HEK293 (cell line): ENCODE data around the gene CBLL2.

Experiments
- CTCF ChIA-PET: fragments of 350-600 bp; formaldehyde crosslinking; extraction: SDS; loops from one replicate; lab custom pipeline; 2021; ENCODE audit warnings: antibody characterized with exemption; lab: Yijun Ruan, JAX
- POLR2A ChIA-PET: fragments of 300-600 bp; formaldehyde crosslinking; extraction: SDS; loops from one replicate; lab custom pipeline; 2020; ENCODE audit warnings: antibody characterized with exemption, inconsistent platforms; lab: Yijun Ruan, JAX
- H3K27ac ChIP-seq: fragments of 200-500 bp; sonication (Bioruptor generic); 2 replicates; pipeline ENCODE4 v1.5.1; 2014; ENCODE audit warnings: low read depth, low read length, control low read depth, inconsistent platforms; ENCODE audit errors: extremely low read depth
- H3K36me3 ChIP-seq, 2 experiments: fragments of 200-500 bp in 1 of 2; sonication (Bioruptor generic) in 1 of 2; 1 replicate in 1 of 2; 2 replicates in 1 of 2; pipeline ENCODE4 v1.5.1; 2014 to 2017; ENCODE audit warnings: inconsistent platforms in 2 of 2, low read length in 2 of 2; ENCODE audit not compliant: control insufficient read depth in 2 of 2, insufficient read depth in 1 of 2
- H3K4me1 ChIP-seq: fragments of 200-500 bp; sonication (Bioruptor generic); 2 replicates; pipeline ENCODE4 v1.5.1; 2014; ENCODE audit warnings: mild to moderate bottlenecking, low read length, inconsistent platforms; ENCODE audit not compliant: control insufficient read depth, insufficient read depth
- H3K4me3 ChIP-seq: 2 replicates; pipeline ENCODE4 v1.5.1; 2011; ENCODE audit warnings: low read depth, mild to moderate bottlenecking, control low read depth, low read length, moderate library complexity
- H3K9me3 ChIP-seq: fragments of 200-500 bp; sonication (Bioruptor generic); 2 replicates; pipeline ENCODE4 v1.5.1; 2014; ENCODE audit warnings: low read depth, low read length, inconsistent platforms; ENCODE audit not compliant: control insufficient read depth, insufficient read depth
- KLF7 ChIP-seq: fragments of 450-650 bp; formaldehyde crosslinking; IDR thresholded peaks from 2 replicates; pipeline ENCODE4 v1.5.1; 2016; ENCODE audit warnings: missing biosample characterization, missing genetic modification characterization, borderline replicate concordance
- PRDM6 ChIP-seq: fragments of 450-650 bp; formaldehyde crosslinking; IDR thresholded peaks from 2 replicates; pipeline ENCODE4 v1.5.1; 2017; ENCODE audit warnings: missing biosample characterization, missing genetic modification characterization
- SP2 ChIP-seq: fragments of 450-650 bp; formaldehyde crosslinking; IDR thresholded peaks from 2 replicates; pipeline ENCODE4 v1.5.1; 2016; ENCODE audit warnings: missing biosample characterization, missing genetic modification characterization
- ZNF121 ChIP-seq: fragments of 450-650 bp; formaldehyde crosslinking; IDR thresholded peaks from 2 replicates; pipeline ENCODE4 v1.5.1; 2016; ENCODE audit warnings: missing biosample characterization, missing genetic modification characterization
- ZNF155 ChIP-seq: fragments of 450-650 bp; formaldehyde crosslinking; IDR thresholded peaks from 2 replicates; pipeline ENCODE4 v1.5.1; 2016; ENCODE audit warnings: missing biosample characterization, missing genetic modification characterization
- ZNF248 ChIP-seq: fragments of 450-650 bp; formaldehyde crosslinking; IDR thresholded peaks from 2 replicates; pipeline ENCODE4 v1.5.1; 2017; ENCODE audit warnings: missing biosample characterization, missing genetic modification characterization
- ZNF274 ChIP-seq, 2 experiments: fragments of 200-500 bp in 1 of 2; fragments of 450-650 bp in 1 of 2; sonication (Bioruptor generic) in 1 of 2; formaldehyde crosslinking in 1 of 2; IDR thresholded peaks; 2 replicates each; pipeline versions ENCODE4 v1.5.1 to v1.6.1; 2014 to 2016; ENCODE audit warnings: borderline replicate concordance in 1 of 2, inconsistent platforms in 1 of 2, low read length in 1 of 2, missing biosample characterization in 1 of 2, missing genetic modification characterization in 1 of 2
- ZNF324 ChIP-seq: fragments of 450-650 bp; formaldehyde crosslinking; IDR thresholded peaks from 2 replicates; pipeline ENCODE4 v1.5.1; 2016; ENCODE audit warnings: missing biosample characterization, missing genetic modification characterization
- ZNF449 ChIP-seq: fragments of 450-650 bp; formaldehyde crosslinking; IDR thresholded peaks from 2 replicates; pipeline ENCODE4 v1.5.1; 2017; ENCODE audit warnings: missing biosample characterization, mild to moderate bottlenecking, missing genetic modification characterization, moderate library complexity
- ZNF530 ChIP-seq: fragments of 450-650 bp; formaldehyde crosslinking; IDR thresholded peaks from 2 replicates; pipeline ENCODE4 v1.5.1; 2016; ENCODE audit warnings: low read depth, missing biosample characterization, missing genetic modification characterization
- ZNF621 ChIP-seq: fragments of 450-650 bp; formaldehyde crosslinking; IDR thresholded peaks from 2 replicates; pipeline ENCODE4 v1.5.1; 2017; ENCODE audit warnings: missing biosample characterization, missing genetic modification characterization
- ZNF626 ChIP-seq: fragments of 450-650 bp; sonication (Bioruptor Pico); formaldehyde crosslinking; IDR thresholded peaks from 2 replicates; pipeline ENCODE4 v1.5.1; 2018; ENCODE audit warnings: missing biosample characterization, missing genetic modification characterization, inconsistent platforms
- ZNF701 ChIP-seq: fragments of 450-650 bp; formaldehyde crosslinking; IDR thresholded peaks from 2 replicates; pipeline ENCODE4 v1.5.1; 2016; ENCODE audit warnings: missing biosample characterization, missing genetic modification characterization
- ZNF830 ChIP-seq: fragments of 450-650 bp; IDR thresholded peaks from 2 replicates; pipeline ENCODE4 v1.5.0; 2018; ENCODE audit warnings: missing biosample characterization, missing genetic modification characterization, low read depth, mild to moderate bottlenecking, moderate library complexity
- ZNF843 ChIP-seq: fragments of 450-650 bp; formaldehyde crosslinking; IDR thresholded peaks from 2 replicates; pipeline ENCODE4 v1.5.1; 2016; ENCODE audit warnings: missing biosample characterization, missing genetic modification characterization
- TF ChIP-seq, protein P1 (sequence below): fragments of 450-650 bp; formaldehyde crosslinking; IDR thresholded peaks from 2 replicates; pipeline ENCODE4 v1.5.1; 2016; ENCODE audit warnings: missing biosample characterization, missing genetic modification characterization

Gene CBLL2

GRCh38 chrX:22320236-22320873 lies 47.6 kb downstream of the CBLL2 start:
- Histone ChIP-seq H3K27ac (no peak overlapping the region), H3K4me3 (no peak overlapping the region), H3K36me3 (no peaks in the 10 kb centered on the region), H3K4me1 (no peaks in the 10 kb centered on the region; the same call in 1 of the 2 replicates), H3K9me3 (no peaks in the 10 kb centered on the region)
- POLR2A ChIA-PET = no interaction called here
- CTCF ChIA-PET = interaction anchor here (0.8 kb wide), 1 partner anchor 57 kb away, joined by 3 read pairs; no protein-coding TSS in a partner anchor
- TF ChIP-seq ZNF449 (tag by site-specific recombination) = no peak
- no peak for TF ChIP-seq KLF7 (tag by site-specific recombination)
- no peak for TF ChIP-seq ZNF155
- TF ChIP-seq ZNF274 (IDR thresholded peaks at IDR 0.05; ENCODE audit: low read length) = no peak
- no peak for TF ChIP-seq ZNF274 (tag by site-specific recombination; IDR thresholded peaks at IDR 0.05; ENCODE audit: borderline replicate concordance)
- TF ChIP-seq ZNF621 (tag by site-specific recombination) = no peak
- TF ChIP-seq, protein P1, sequence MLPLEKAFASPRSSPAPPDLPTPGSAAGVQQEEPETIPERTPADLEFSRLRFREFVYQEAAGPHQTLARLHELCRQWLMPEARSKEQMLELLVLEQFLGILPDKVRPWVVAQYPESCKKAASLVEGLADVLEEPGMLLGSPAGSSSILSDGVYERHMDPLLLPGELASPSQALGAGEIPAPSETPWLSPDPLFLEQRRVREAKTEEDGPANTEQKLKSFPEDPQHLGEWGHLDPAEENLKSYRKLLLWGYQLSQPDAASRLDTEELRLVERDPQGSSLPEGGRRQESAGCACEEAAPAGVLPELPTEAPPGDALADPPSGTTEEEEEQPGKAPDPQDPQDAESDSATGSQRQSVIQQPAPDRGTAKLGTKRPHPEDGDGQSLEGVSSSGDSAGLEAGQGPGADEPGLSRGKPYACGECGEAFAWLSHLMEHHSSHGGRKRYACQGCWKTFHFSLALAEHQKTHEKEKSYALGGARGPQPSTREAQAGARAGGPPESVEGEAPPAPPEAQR (tag by site-specific recombination) = no peak
- no peak for TF ChIP-seq ZNF626 (tag by site-specific recombination)
- no peak for TF ChIP-seq ZNF701 (tag by site-specific recombination)
- no peak for TF ChIP-seq PRDM6 (tag by site-specific recombination)
- TF ChIP-seq ZNF324 (tag by site-specific recombination) = no peak
- no peak for TF ChIP-seq ZNF248 (tag by site-specific recombination)
- no peak for TF ChIP-seq ZNF843 (tag by site-specific recombination)

DNA sequence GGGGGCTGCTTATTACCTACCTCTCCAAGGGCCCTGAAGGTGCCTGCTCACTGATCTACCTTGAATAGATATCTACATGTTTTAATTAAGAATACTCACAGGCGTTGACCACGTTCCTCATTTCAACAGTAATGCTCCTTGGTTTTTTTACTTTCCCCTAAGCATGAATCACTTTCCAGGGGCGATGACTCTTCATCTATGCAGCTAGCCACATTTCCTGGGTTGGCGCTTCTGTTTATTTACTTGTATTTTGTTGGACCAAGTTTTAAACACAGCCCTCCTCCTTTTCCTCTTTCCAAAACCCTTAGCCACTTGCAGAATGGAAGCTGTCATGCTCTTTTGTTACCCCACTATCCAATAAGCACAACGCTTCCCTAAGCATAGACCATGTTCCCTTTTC lies 50.8 kb downstream of the CBLL2 start:
- Histone ChIP-seq H3K9me3 (no peaks in the 10 kb centered on the region), H3K4me3 (no peak overlapping the region)
- TF ChIP-seq SP2 (tag by site-specific recombination) (no peak), ZNF530 (tag by site-specific recombination) (no peak), ZNF830 (tag by site-specific recombination) (no peak), ZNF121 (tag by site-specific recombination) (no peak)
- TF ChIP-seq, all 188 proteins: peak for 0
- H3K36me3 ChIP-seq = no peaks in the 10 kb centered on the region
- H3K27ac ChIP-seq = no peak overlapping the region
- no peaks in the 10 kb centered on the region for H3K4me1 ChIP-seq
- ChIA-PET CTCF (interaction anchor here (0.6 to 0.8 kb wide), 2 partner anchors 10 to 21 kb away, joined by 3 to 4 read pairs; no protein-coding TSS in a partner anchor), POLR2A (no interaction called here)
